Measurements from ENCODE around the gene DLGAP1.

The DLGAP1 gene

DNA sequence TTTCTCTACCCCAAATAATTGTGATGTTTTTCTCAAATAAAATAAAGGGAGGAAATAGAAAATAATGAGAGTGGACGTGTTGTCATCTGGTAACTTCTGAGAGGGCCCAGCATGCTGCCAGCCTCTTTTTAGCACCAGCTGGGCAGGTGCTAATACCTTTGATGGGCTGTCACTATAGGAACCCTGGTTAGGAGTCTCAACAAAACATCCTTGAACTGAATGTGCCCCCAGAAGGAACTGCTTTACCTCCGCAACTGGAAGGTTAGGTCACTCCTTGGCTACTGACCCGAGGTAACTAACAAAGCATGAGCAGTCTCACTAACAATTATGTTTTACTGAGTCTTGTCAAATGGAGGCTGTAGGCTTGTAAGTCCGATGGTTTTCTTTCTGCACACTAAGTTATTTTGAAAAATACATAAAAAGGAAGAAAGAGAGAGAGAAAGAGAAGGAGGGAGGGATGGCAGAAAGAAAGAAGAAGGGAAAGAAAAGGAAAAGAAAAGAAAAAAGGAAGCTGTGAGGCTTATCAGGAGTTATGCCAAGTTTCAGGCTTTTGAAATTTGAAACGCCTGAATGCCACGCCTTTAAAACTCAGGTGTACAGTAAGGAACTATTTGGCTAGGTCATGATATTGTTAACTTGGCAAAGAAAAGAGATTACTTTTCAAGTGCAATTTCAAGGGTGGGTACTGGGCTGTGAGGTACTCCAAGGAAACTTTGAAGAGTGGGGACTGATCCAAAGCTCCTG, 914.1 kb downstream of the DLGAP1 start:
- no peak for DNase-seq (ENCODE audit: low read depth in 2 of 2)

DNA sequence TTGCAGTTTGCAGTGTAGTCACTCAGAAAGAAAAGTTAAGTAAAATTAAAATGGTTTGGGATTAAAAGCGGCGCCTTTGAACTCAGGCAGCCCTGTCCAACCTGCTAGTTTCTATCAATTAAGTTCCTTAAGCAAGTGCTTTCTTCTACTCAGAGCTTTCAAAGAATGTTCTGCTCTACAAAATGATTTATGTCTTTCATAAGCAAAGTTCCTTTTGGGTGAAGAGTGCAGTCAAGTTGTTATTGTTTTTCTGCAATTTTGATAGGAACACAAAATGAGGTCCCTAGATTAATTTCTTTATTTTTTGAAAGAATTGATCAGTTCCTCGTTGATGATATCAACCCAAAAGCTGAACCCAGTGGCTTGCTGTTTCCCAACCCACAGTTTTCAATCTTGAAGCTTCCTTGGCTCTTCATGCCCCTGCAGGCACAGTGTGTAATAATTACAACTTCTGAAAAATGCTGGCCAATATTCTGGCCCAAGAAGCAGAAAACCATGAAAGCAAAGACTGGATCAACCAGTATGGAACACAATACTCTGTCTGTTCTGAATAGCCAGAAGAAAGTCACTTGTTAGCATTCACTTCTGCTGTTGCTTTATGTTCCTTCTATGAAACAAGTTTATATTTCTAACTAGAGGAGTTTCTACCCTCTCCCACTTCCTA, 916.0 kb downstream of the DLGAP1 start:
- DNase-seq (ENCODE audit: low read depth in 2 of 2), result no peak

DNA sequence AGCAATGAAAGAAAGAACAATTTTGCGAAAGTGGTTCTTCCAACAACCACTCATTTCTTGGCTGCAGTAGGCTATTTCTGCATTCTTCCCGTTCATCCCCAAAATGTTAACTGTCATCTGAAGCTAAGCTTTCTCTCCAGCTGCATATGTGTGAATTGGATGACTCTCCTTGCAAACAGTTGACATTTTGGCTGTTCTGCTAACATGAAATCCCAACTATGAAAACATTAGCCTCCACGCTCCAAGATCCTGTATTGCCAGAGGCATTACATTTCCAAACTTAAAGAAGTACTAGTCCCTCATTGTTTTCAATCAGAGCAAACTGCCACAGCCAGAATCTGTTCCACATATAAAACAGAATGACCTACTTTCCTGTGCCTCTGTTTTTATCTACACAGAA, 916.7 kb downstream of the DLGAP1 start:
- DNase-seq (ENCODE audit: low read depth in 2 of 2), result no peak

DNA sequence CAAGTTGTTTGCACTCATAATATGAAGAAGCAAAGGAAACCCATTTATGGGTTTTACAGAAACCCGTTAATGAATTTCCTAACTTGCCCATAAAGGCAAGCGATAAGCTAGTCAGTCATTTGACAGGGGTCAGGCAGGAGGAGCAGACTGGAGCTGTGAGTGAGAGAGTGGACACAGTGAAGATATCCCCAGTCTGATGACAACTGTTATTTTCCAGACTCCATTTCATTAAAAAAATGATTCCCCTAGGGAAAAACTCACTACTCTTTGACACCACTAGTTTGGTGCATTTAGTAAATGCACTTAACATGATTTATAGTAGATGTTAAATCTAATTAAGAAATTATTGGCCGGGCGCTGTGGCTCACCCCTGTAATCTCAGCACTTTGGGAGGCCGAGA, 924.3 kb downstream of the DLGAP1 start:
- no peak for DNase-seq (ENCODE audit: low read depth in 2 of 2)

DNA sequence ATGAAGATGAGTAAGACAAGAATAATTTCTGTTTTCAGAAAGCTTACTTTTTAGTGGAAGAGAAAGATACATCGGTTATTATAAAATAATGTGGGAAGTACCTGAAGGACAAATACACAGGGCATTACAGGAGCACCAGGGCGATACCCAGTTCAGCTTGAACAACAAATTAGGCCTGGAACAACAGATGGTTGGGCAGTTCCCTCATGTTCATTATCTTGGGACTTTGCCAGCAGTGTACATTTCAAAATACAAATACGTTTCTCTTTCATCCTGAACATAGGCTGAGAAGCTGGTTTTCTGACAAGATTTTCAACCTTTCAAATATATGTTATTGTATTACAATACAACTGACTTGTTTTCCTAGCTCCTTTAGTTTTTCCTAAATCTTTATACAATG, 925.5 kb downstream of the DLGAP1 start:
- DNase-seq (ENCODE audit: low read depth in 2 of 2), result no peak

DNA sequence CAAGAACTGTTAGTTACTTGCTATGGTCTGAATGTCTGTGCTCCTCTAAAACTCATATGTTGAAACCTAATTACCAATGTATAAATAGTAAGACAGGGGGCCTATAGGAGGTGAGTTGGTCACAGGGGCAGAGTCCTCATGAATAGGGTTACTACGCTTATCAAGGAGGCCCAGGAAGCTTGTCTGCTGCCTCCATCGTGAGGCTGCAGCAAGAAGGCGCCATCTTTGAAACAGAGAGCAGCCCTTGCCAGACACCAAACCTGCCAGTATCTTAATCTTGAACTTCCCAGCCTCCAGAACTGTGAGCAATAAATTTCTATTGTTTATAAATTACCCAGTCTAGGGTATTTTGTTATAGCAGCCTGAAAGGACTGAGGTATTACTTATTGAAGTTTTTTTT, 926.0 kb downstream of the DLGAP1 start:
- no peak for DNase-seq (ENCODE audit: low read depth in 2 of 2)

DNA sequence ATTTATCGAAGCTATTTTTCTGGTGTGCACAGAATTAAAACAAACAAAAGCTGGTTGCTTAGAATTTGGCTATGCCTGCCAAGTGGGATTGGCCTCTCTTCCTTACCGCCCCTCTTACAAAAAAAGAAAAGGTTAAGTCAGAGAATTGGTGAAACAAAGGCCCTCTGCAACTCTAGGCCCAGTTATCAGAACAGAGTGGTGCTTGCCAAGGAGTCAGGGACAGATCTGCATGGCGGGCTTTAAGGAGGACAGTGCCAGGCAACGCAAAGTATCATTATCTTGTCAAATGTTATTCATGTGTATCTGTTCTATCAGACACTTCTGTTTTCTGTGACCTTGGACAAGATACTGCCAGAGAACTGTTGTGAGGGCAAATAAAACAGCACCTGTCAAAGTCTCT, 926.9 kb downstream of the DLGAP1 start:
- DNase-seq (ENCODE audit: low read depth in 2 of 2), result no peak

DNA sequence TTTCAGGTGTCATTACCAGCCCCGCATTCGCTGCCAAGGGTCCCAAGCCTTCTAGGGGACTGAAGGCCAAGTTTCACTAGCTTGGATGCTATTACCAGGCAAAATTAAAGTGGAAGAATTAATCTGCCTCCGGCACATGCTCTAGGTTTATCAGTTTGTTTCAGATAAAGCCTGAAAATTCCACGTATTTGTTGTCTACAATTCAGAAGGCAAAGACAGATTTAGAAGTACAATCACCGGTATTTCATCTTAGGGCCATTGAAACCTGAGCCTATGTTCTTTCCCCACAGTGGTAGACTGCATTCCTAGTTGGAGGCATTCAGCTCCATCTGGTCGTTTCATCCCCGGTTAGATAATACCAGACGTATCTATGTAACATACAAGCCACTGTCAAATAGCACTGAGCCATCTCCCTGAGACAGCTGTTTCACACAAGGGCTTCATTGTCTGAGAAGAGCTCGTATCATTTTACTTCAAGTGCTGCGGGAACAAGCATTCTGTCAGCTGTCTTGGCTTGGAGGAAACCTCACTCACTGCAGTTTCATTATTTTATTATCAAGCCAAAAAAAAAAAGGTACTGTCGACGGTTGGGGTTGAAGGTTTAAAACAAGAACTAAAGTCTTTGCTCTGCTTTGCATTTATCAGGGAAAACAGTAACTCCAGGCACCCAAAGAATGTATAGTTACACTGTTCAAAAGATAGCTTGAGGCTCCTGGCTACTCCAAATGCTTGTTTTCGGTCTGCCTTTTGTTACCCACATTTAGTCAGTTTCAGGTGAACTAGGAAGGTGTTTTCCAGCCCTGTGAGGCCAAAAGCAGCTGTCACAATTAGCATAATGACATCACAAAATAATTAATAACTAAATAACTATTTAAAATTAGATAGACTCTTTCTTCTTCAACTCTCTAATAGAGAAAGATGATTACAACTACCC, 928.4 kb downstream of the DLGAP1 start:
- DNase-seq (ENCODE audit: low read depth in 2 of 2), result no peak

DNA sequence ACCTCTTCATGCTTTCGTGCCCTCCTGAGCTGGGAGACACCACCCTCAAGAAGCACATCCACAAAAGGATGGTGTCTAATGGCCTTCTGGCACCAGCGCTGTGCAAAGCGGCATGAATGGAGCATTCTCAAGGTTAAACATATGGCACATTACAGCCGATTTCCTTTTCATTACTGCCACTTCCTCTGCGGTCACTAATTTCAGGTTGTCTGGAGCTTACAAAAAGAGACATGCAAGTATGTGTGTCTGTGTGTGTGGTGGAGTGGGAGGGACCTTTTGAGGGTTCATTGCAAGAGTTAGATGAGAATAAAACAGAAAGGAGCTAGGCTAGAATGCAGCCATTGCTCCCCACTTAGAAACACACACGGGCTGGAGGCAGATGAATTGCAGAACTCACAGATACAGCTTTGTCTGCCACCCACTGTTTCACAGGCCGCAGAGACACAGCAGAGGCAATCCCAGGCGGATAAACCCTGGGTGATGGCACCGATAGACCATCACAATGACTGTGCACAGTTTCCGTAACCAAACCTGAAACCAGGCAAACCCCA, 929.2 kb downstream of the DLGAP1 start:
- peak; percentile 19 to 28 for DNase-seq (ENCODE audit: low read depth in 2 of 2)

DNA sequence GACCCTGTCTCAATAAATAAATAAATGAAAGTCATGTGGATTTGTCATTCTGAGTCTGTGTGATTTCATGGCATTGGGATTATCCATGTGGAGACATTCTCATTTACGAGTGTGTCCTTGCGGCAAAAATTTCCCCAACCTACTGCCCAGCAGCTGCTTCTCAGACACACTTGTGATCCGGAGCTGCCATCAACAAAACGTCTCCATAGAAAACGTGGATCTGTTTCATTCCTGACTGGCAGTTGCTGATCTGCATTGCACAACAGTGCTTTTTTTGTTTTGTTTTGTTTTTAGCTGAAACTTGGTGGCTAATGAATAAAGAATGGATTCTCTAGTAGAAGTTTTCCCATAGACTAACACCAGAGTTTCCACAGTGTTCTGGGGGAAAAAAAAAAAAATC, 930.4 kb downstream of the DLGAP1 start:
- no peak for DNase-seq (ENCODE audit: low read depth in 2 of 2)

DNA sequence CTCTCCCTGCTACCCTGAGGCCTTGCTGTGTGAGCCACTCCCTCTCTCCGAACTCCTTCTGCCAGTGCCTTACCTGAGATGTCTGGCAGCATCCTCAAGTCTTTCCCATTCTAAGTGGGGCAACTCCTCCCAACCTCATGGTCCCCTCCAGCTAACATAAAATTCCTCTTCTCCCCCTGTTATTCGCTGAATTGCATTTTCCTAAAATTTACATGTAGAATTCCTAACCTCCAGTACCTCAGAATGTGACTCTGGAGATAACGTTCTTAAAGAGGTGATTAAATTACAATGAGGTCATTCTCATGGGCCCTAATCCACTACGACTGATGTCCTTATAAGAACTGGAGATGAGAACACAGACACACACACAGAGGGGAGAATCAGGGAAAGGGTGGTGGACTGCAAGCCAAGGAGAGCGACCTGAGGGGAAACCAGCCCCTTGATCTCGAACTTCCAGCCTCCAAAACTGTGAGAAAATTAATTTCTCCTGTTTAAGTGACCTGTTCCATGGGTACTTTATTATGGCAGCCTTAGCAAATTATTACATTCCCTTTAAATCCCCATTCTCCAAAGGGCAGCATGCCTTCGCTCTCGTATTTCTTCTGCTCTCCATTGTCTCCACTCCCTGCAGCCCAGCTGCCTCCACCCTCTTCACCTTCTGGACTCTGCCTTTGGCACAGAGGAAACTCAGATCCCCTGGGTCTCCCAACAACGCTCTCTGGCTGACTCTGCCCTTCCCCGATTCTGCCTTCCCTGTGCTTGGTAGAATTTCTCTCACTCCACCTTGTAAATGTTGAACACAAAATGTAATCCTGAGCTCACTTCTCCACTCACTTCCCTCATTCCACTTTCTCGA, 934.6 kb downstream of the DLGAP1 start:
- DNase-seq (ENCODE audit: low read depth in 2 of 2), result no peak

DNA sequence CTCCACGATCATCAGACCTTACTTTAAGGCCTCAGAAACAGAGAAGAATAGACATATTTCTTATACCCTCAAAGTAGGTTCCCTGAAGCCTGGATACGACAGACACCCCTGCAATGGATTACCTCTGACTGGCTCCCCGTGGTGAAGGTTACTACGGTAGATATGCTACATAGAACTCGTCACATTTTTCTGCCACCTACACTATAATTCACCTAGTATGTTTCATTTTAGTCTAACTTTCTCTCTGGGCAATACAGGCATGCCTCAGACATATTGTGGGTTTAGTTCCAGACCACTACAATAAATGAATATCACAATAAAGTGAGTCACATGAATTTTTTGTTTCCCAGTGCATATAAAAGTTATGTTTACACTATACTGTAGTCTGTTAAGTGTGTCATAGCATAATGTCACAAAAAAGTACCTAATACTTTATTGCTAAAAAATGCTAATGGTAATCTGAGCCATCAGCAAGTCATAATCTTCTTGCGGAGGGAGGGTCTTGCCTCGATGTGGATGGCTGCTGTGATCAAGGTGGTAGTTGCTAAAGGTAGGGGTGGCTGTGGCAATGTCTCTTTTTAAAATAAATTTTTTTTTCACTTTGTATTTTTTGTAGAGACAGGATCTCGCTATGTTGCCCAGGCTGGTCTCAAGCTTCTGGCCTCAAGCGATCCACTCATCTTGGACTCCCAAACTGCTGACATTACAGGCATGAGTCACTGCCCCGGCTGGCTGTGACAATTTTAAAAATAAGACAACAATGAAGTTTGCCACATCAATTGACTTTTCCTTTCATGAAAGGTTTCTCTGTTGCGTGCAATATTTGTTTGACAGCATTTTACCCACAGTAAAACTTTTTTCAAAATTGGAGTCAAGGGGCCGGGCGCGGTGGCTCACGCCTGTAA, 940.5 kb downstream of the DLGAP1 start:
- DNase-seq (ENCODE audit: low read depth in 2 of 2), result no peak

DNA sequence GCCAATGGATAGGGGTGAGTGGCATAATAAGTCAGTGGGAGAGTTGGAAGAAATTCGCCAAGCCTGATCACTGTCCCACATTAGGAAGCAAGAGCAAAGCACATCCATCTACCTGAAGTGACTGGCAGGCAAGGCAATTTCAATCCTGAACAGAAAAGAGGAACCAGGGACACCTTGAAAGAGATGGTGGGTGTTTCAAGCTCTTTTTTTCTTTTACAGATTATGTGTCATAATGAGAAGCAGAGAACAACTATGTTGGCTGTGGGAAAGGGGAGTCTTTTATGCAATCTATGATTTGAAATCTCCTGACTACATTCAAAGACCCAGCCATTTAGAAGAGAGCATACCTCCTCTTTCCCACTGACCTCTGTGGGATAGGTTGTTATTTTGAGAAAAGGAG, 941.6 kb downstream of the DLGAP1 start:
- DNase-seq (ENCODE audit: low read depth in 2 of 2), result no peak

DNA sequence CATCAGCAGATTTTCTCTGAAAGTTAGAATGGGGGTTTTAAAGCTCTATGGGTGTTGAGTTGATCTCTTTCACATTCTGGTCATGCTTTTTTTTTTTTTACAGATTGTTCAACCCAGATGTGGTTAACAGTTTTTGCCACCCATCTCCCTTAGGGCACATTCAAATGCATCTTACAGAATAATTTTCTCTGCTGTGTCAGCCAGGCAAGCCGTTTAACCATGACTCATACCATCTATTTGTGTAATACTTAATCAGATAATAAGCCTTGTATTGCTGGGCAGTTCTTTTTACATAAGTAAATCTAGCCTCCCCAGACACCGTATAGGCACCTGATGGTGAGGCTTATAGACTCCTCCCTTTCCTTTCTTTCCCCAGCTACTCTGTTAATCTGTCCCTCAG, 943.1 kb downstream of the DLGAP1 start:
- DNase-seq (ENCODE audit: low read depth in 2 of 2), result no peak

DNA sequence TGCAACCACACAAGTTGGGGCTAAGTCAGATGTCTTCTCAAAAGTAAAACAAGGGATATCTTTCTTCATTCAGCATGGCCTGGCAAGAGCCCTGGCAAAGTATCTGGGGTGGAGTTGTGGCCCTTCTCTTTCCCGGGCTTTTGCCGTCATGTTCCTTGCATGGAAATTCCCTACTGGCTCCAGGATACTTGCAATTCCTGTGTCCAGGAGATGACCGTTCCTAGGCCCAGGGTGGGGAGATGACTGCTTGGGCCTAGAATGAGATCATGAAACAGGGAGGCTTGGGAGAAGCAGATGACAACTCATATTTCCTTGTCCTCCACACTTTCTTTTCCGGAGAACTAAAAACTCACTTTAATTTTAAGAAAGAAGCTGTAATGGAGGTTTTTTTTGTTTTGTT, 944.2 kb downstream of the DLGAP1 start:
- no peak for DNase-seq (ENCODE audit: low read depth in 2 of 2)

DNA sequence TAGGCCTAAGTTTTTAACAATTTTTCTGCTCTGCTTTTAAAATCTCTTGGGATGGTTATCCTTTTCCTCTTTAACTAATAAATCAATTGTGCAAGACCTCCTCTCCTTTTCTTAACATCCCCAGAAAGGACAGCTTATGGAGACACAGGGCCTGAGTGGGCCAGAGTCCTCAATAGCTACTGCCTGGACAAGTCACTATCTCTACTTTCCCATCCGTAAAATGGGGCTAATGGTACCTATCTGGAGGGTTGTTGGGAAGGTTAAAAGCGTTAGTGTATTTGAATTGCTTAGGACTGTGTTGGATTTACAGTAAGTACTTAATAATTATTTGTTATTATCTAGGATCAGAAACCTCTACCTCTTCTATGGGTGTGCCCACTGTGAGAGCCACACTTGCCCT, 945.1 kb downstream of the DLGAP1 start:
- no peak for DNase-seq (ENCODE audit: low read depth in 2 of 2)

DNA sequence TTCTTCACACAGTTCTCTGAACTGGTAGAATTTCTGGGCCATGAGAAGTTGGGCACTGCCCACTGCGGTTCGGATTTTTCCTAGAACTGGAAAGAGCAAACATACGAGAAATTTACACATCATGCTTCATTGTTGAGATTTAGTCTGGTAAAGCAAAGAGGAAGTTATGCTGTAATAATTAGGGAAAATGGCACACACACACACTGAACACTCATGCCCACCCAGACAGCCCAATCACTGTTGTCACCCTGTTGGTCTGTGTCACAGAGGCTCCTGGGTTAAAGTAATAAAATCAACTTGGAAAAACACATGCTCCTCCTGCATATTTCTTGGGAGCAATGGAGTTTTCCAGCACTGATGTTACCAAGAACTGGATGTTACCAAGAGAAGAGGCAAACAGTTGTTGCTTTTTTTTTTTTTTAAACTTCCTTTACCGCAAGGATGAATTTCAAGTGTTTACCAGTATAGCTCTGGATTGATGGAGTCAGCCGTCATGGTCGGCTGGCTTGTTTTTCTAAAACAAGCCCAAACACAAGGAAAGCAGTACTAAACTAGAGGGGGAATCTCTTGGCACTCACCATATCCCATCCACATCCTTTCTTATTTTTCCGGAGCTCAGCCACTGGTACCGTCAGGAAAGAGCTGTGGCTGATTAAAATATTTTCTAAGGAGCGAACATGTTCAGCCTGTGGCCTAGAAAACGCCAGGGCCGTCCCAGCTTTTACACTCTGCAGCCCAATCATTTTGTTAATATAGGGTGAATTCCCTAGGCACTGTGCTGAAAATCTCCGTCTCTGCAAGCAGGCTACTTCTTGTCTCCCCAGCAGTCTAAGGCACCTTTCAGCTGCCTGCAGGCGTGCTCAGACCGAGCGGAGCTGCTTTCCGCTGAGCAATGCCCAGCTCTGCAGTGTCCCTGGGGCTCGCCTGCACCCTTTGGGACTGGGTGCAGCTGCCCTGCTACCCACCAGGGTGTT, 946.2 kb downstream of the DLGAP1 start:
- no peak for DNase-seq (ENCODE audit: low read depth in 2 of 2)

DNA sequence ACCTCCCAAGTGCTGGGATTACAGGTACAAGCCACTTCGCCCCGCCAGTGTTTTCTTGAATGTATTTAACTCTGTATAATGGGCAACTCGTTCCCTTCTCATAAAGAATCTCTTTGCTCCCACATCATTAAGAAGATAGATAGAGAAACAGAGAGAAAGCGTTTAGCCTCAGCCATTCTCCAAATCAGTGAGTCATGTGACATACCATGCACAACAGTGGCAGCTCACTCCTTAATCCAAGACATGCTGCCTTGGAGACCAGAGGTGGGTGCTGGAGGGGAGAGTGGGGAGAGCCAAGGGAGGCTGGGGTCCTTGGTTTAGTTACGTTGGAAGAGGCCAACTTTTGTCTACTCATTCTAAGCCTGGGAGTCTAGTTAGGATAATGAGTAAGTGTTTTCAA, 950.5 kb downstream of the DLGAP1 start:
- no peak for DNase-seq (ENCODE audit: low read depth in 2 of 2)

DNA sequence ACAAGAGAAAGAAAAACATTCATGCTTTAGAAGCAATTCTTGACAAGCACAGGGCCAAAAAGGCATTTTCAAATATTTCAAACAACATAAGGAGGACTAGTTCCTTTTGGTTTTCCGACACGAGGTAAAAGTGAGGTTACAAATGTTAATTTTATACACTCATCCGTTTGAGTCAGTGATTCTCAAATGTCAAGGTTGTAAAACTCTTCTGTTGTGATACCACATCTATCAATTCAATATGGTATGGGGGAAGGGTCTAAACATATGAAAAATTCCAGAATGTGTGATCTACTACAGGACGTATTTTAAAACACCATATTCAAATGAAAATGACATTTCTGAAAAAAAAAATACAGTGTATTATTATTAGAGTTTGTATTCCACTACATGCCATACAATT, 952.5 kb downstream of the DLGAP1 start:
- DNase-seq (ENCODE audit: low read depth in 2 of 2), result no peak

All from stimulated activated CD4-positive, alpha-beta T cell treated with anti-CD3 and anti-CD28 coated beads, Interleukin-15, amount 100 ng/mL, for 48 hours (primary cell).